Mesodermal cell (in vitro differentiated cells): ENCODE data around the gene E2F2.

Source experiments
- H3K27ac ChIP-seq: 2 replicates; pipeline ENCODE4 v1.7.0; 2013; ENCODE audit warnings: mild to moderate bottlenecking, low read depth, low read length, moderate library complexity; ENCODE audit not compliant: severe bottlenecking
- H3K36me3 ChIP-seq: 2 replicates; pipeline ENCODE4 v1.7.1; 2013; ENCODE audit warnings: mild to moderate bottlenecking, low read length, moderate library complexity; ENCODE audit not compliant: control insufficient read depth, insufficient read depth
- H3K4me1 ChIP-seq: one replicate; pipeline ENCODE4 v1.7.1; 2013; ENCODE audit warnings: mild to moderate bottlenecking, low read length; ENCODE audit not compliant: insufficient read depth, control insufficient read depth, poor library complexity, severe bottlenecking
- H3K4me3 ChIP-seq: 2 replicates; pipeline ENCODE4 v1.7.0; 2013; ENCODE audit warnings: low read length, control low read depth, mild to moderate bottlenecking; ENCODE audit not compliant: insufficient read depth, poor library complexity, severe bottlenecking; ENCODE audit errors: extremely low read depth
- H3K9me3 ChIP-seq: 2 replicates; pipeline ENCODE4 v1.7.1; 2013; ENCODE audit warnings: mild to moderate bottlenecking, low read length, moderate library complexity; ENCODE audit not compliant: control insufficient read depth
- WGBS, 2 experiments: methylation state at CpG; one replicate each; pipeline ENCODE4 v1.1.5; 2013; ENCODE audit warnings: missing lambda C conversion rate in 2 of 2; ENCODE audit not compliant: insufficient coverage in 2 of 2; 5-methylcytosine and 5-hydroxymethylcytosine counted together

The E2F2 gene

GRCh38 chr1:23555270-23555985 lies 24.4 kb upstream of the E2F2 start:
- Histone ChIP-seq H3K4me3 (peak overlapping the region; percentile 99), H3K36me3 (peaks cover 27% of the 10 kb centered on the region), H3K27ac (peak overlapping the region; percentile 100), H3K4me1 (peaks cover 21% of the 10 kb centered on the region), H3K9me3 (no peaks in the 10 kb centered on the region)
- WGBS, 2 experiments, result 3 to 5% methylated on average over 4 to 8 of the region's 15 CpGs

GRCh38 chr1:23554481-23555269 lies 23.6 kb upstream of the E2F2 start:
- peak overlapping the region; percentile 100 for H3K27ac ChIP-seq
- WGBS, 2 experiments, result 0% methylated on average over 52 to 66 of the region's 81 CpGs

DNA sequence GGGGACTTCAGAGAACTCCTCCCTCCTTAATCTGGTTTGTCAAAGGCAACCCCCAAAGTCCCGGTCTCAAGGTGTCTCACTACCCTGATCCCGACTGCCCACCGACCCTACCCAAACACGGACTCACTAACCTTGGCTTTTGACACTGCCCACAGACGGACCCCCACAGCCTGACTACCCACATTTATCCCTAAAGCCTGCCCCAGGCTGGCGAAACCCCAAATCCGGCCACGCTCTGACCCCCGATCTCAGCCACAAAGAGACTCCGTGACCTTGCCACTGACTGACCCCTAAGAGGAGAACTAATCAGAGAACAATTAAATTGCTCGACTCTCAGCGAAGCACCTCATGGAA lies 23.1 kb upstream of the E2F2 start:
- Histone ChIP-seq H3K27ac (peak overlapping the region; percentile 100), H3K4me3 (peak overlapping the region; percentile 32), H3K36me3 (peaks cover 25% of the 10 kb centered on the region), H3K4me1 (peaks cover 21% of the 10 kb centered on the region), H3K9me3 (no peaks in the 10 kb centered on the region)
- 8 to 17% methylated on average over 8 to 10 of the region's 12 CpGs for WGBS, 2 experiments

More at GRCh38 chr1:23554481-23555269, 23.6 kb upstream of the E2F2 start:
- no peaks in the 10 kb centered on the region for H3K9me3 ChIP-seq
- peaks cover 27% of the 10 kb centered on the region for H3K36me3 ChIP-seq
- peak overlapping the region; percentile 99 for H3K4me3 ChIP-seq
- H3K4me1 ChIP-seq, result peaks cover 21% of the 10 kb centered on the region

GRCh38 chr1:23553231-23554126 lies 22.4 kb upstream of the E2F2 start:
- Histone ChIP-seq H3K4me3 (peak overlapping the region; percentile 32), H3K4me1 (peaks cover 26% of the 10 kb centered on the region), H3K9me3 (no peaks in the 10 kb centered on the region), H3K36me3 (peaks cover 19% of the 10 kb centered on the region), H3K27ac (peak overlapping the region; percentile 100)
- WGBS, 2 experiments, result 43 to 53% methylated on average over 14 to 17 of the region's 21 CpGs

DNA sequence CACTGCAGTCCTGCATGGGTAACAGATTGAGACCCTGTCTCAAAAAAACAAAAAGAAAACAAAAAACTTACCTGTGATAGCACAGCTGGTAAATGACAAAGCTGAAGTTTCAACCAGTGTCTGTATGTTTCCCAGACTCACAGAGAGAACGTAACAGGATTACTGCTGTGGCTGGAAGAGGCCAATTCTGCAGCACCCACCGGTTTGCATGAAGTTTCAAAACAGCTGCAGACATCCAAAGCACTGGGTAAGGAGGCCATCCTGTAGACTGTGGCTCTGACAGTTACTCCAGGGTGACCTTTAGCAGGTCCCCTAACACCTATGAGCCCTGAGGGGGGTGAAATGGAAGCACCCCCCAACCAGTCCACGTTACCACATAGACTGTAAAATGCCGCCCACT lies 20.8 kb upstream of the E2F2 start:
- H3K9me3 ChIP-seq, result no peaks in the 10 kb centered on the region
- no peak overlapping the region for H3K4me3 ChIP-seq
- H3K27ac ChIP-seq, result no peak overlapping the region
- peaks cover 2% of the 10 kb centered on the region for H3K36me3 ChIP-seq
- whole genome bisulfite sequencing, 2 experiments, result 86 to 90% methylated on average over 2 to 3 of the region's 4 CpGs
- peaks cover 26% of the 10 kb centered on the region for H3K4me1 ChIP-seq

DNA sequence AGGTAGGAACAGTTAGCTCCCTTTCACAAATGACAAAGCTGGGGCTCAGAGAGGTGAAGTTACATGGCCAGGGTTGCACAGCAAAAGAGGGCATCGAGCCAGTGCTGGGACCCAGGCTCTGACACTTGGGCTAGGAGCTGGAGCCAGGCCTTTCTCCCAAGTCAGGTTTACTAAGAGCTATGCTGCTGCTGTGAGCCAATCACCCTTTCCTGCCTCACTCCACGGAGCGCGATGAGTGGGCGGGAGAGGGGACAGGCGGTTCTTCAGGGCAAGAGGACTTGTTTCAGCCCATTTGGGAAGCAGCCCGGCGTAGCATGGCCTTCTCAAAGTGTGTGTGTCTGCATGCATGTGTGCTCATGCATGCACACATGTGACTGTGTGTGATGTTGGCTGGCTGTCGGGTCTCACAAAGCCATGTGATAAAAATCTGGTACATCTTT lies 17.7 kb upstream of the E2F2 start:
- Histone ChIP-seq H3K36me3 (no peaks in the 10 kb centered on the region), H3K9me3 (no peaks in the 10 kb centered on the region), H3K4me1 (peaks cover 21% of the 10 kb centered on the region), H3K4me3 (no peak overlapping the region), H3K27ac (no peak overlapping the region)
- WGBS, 2 experiments, result 90 to 92% methylated on average over 7 to 9 of the region's 9 CpGs

- no peaks in the 10 kb centered on the region for H3K36me3 ChIP-seq
- H3K27ac ChIP-seq, result no peak overlapping the region
- H3K4me3 ChIP-seq, result no peak overlapping the region
- peaks cover 17% of the 10 kb centered on the region for H3K4me1 ChIP-seq
- no peaks in the 10 kb centered on the region for H3K9me3 ChIP-seq
- 100% methylated on average over 3 of the region's 8 CpGs for WGBS, 2 experiments
Observed at GRCh38 chr1:23546897-23547584, 16.0 kb upstream of the E2F2 start.

DNA sequence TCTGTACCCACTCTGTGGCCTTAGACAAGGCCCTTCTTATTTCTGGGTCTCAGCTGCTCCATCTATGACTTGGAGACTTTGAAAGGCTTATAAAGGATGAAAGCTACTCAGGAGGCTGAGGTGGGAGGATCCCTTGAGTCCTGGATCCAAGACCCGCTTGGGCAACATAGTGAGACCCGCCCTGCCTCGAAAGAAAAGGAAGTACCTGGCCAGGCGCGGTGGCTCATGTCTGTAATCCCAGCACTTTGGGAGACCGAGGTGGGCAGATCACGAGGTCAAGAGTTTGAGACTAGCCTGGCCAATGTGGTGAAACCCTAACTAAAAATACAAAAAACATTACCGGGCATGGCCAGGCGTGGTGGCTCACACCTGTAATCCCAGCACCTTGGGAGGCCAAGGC lies 14.8 kb upstream of the E2F2 start:
- Histone ChIP-seq H3K4me3 (no peak overlapping the region), H3K27ac (no peak overlapping the region), H3K9me3 (no peaks in the 10 kb centered on the region), H3K4me1 (peaks cover 10% of the 10 kb centered on the region), H3K36me3 (no peaks in the 10 kb centered on the region)
- 83 to 98% methylated on average over 6 to 8 of the region's 9 CpGs for WGBS, 2 experiments

GRCh38 chr1:23544444-23545389 lies 13.7 kb upstream of the E2F2 start:
- WGBS, 2 experiments, result 31 to 46% methylated on average over 3 to 4 of the region's 8 CpGs
- no peaks in the 10 kb centered on the region for H3K9me3 ChIP-seq
- peaks cover 8% of the 10 kb centered on the region for H3K4me1 ChIP-seq
- H3K4me3 ChIP-seq, result no peak overlapping the region
- no peaks in the 10 kb centered on the region for H3K36me3 ChIP-seq
- no peak overlapping the region for H3K27ac ChIP-seq
